Liver (tissue), 9 donors: ENCODE results near the gene NNT. TPM values are rescaled to one million over a fixed set of nuclear protein-coding genes. Genes with fewer than 3 reads are reported as not detected.

Experiments used
- DNase-seq: peaks from one replicate; pipeline ENCODE4 v3.0.0-alpha.2; 2017; ENCODE audit warnings: low spot score
- H3K27ac ChIP-seq, 2 donors: one replicate each; pipeline ENCODE4 v1.7.0; 2013; ENCODE audit warnings: inconsistent platforms in 2 of 2, low read length in 2 of 2, control low read depth in 1 of 2, low read depth in 1 of 2, mild to moderate bottlenecking in 1 of 2
- H3K27me3 ChIP-seq, 4 donors: one replicate each; pipeline versions ENCODE4 v1.6.1 to v1.7.0; 2013; ENCODE audit warnings: low read length in 3 of 4, inconsistent platforms in 1 of 4, mild to moderate bottlenecking in 1 of 4, moderate library complexity in 1 of 4; ENCODE audit not compliant: control insufficient read depth in 4 of 4, insufficient read depth in 4 of 4
- H3K36me3 ChIP-seq, 4 donors: one replicate each; pipeline versions ENCODE4 v1.6.1 to v1.7.0; 2013; ENCODE audit warnings: low read length in 3 of 4, mild to moderate bottlenecking in 3 of 4, low read depth in 1 of 4, moderate library complexity in 1 of 4; ENCODE audit not compliant: control insufficient read depth in 4 of 4, insufficient read depth in 3 of 4
- H3K4me1 ChIP-seq, 4 donors: one replicate each; pipeline versions ENCODE4 v1.6.1 to v1.7.0; 2013; ENCODE audit warnings: low read length in 3 of 4, mild to moderate bottlenecking in 3 of 4, moderate library complexity in 1 of 4; ENCODE audit not compliant: control insufficient read depth in 4 of 4, insufficient read depth in 4 of 4
- H3K4me3 ChIP-seq, 3 donors: one replicate each; pipeline versions ENCODE4 v1.6.1 to v1.7.0; 2013; ENCODE audit warnings: low read length in 3 of 3, control low read depth in 1 of 3, low read depth in 1 of 3, mild to moderate bottlenecking in 1 of 3
- H3K9ac ChIP-seq, 2 donors: one replicate each; pipeline ENCODE4 v1.7.0; 2013; ENCODE audit warnings: low read length in 2 of 2, mild to moderate bottlenecking in 2 of 2, moderate library complexity in 2 of 2, control low read depth in 1 of 2, low read depth in 1 of 2
- H3K9me3 ChIP-seq, 4 donors: one replicate each; pipeline versions ENCODE4 v1.6.1 to v1.7.0; 2013; ENCODE audit warnings: low read length in 3 of 4; ENCODE audit not compliant: control insufficient read depth in 4 of 4
- CTCF ChIP-seq: fragments of 150-350 bp; IDR thresholded peaks from 2 replicates; pipeline ENCODE4 v1.5.1; 2017; ENCODE audit warnings: improper control_type of control experiment, low read depth, low read length; ENCODE audit not compliant: missing input control
- EGR1 ChIP-seq, 2 donors: IDR thresholded peaks; 2 replicates each; pipeline ENCODE4 v1.6.1; 2016 to 2018; ENCODE audit warnings: antibody characterized with exemption in 2 of 2, low read depth in 2 of 2
- FOXA1 ChIP-seq: IDR thresholded peaks from 2 replicates; pipeline ENCODE4 v1.6.1; 2016; ENCODE audit warnings: antibody characterized with exemption
- FOXA2 ChIP-seq: IDR thresholded peaks from 2 replicates; pipeline ENCODE4 v1.6.1; 2016; ENCODE audit warnings: antibody characterized with exemption
- GABPA ChIP-seq, 2 donors: IDR thresholded peaks in 1 of 2; conservative IDR thresholded peaks in 1 of 2; 2 replicates each; pipeline ENCODE4 v1.6.1; 2016; ENCODE audit warnings: antibody characterized with exemption in 2 of 2, mild to moderate bottlenecking in 1 of 2, moderate library complexity in 1 of 2
- HNF4A ChIP-seq, 2 donors: conservative IDR thresholded peaks; 2 replicates each; pipeline ENCODE4 v1.6.1; 2016; ENCODE audit warnings: antibody characterized with exemption in 2 of 2, mild to moderate bottlenecking in 2 of 2
- HNF4G ChIP-seq: IDR thresholded peaks from 2 replicates; pipeline ENCODE4 v1.6.1; 2016; ENCODE audit warnings: antibody characterized with exemption
- JUND ChIP-seq, 2 donors: IDR thresholded peaks; 2 replicates each; pipeline ENCODE4 v1.6.1; 2016; ENCODE audit warnings: antibody characterized with exemption in 2 of 2
- MAX ChIP-seq: IDR thresholded peaks from 2 replicates; pipeline ENCODE4 v1.6.1; 2016; ENCODE audit warnings: antibody characterized with exemption
- NR2F2 ChIP-seq: IDR thresholded peaks from 2 replicates; pipeline ENCODE4 v1.6.1; 2016; ENCODE audit warnings: antibody characterized with exemption
- RAD21 ChIP-seq, 2 donors: IDR thresholded peaks; 2 replicates each; pipeline ENCODE4 v1.6.1; 2016; ENCODE audit warnings: antibody characterized with exemption in 2 of 2, mild to moderate bottlenecking in 2 of 2
- RXRA ChIP-seq, 2 donors: IDR thresholded peaks; 2 replicates each; pipeline ENCODE4 v1.6.1; 2017 to 2018; ENCODE audit warnings: antibody characterized with exemption in 2 of 2, mild to moderate bottlenecking in 1 of 2
- SP1 ChIP-seq: IDR thresholded peaks from 2 replicates; pipeline ENCODE4 v1.6.1; 2018; ENCODE audit warnings: antibody characterized with exemption, mild to moderate bottlenecking
- TAF1 ChIP-seq: conservative IDR thresholded peaks from 2 replicates; pipeline ENCODE4 v1.6.1; 2016; ENCODE audit warnings: antibody characterized with exemption, mild to moderate bottlenecking
- YY1 ChIP-seq: IDR thresholded peaks from 2 replicates; pipeline ENCODE4 v1.6.1; 2016; ENCODE audit warnings: antibody characterized with exemption, mild to moderate bottlenecking
- WGBS: extraction: QIAGEN DNeasy Blood & Tissue Kit; methylation state at CpG from one replicate; pipeline ENCODE4 v1.1.7; 2013; 5-methylcytosine and 5-hydroxymethylcytosine counted together
- polyA plus RNA-seq, 2 donors: library from polyadenylated mRNA; stranded (reverse) in 1 of 2; unstranded in 1 of 2; fragments of 200-250 nt in 1 of 2; fragments of >200 nt in 1 of 2; fragmentation: Nextera tagmentation in 1 of 2; extraction: Ambion mirVana in 1 of 2; gene quantifications; one replicate each; pipeline versions ENCODE4 v1.2.1 to v1.2.3, GENCODE V29; 2013 to 2015
- total RNA-seq, 2 donors: library from RNA; depleted of rRNA; stranded (reverse); fragments of >200 nt; gene quantifications; one replicate each; pipeline ENCODE4 v1.2.3, GENCODE V29; 2014
- TF ChIP-seq, protein P1 (sequence below): IDR thresholded peaks from 2 replicates; pipeline ENCODE4 v1.6.1; 2016; ENCODE audit warnings: antibody characterized with exemption
- TF ChIP-seq, protein P2 (sequence below): IDR thresholded peaks from 2 replicates; pipeline ENCODE4 v1.6.1; 2016; ENCODE audit warnings: antibody characterized with exemption
- TF ChIP-seq, protein P3 (sequence below): IDR thresholded peaks from 2 replicates; pipeline ENCODE4 v1.6.1; 2016; ENCODE audit warnings: antibody characterized with exemption, mild to moderate bottlenecking
- donor health status: healthy.
- donor health status: healthy.
- donor health status: healthy.
- donor health status: healthy.
- donor health status: healthy.

Gene NNT
- total and polyA plus RNA-seq, 4 donors = 45.4 to 154 (median 89.2) TPM

- TF ChIP-seq HNF4G = no peak
These were observed 16.4 kb downstream of the NNT start (continued) for GRCh38 chr5:43619380-43619779.

- H3K4me1 ChIP-seq = peaks cover 14 to 44% (median 26%) of the 10 kb centered on the region in 4 donors
- WGBS = 41% methylated on average over 3 of the region's 3 CpGs
- H3K27ac ChIP-seq = peak overlapping the region; percentile 90 to 95
- H3K9me3 ChIP-seq = no peaks in the 10 kb centered on the region
- TF ChIP-seq HNF4G (peak; percentile 45), YY1 (peak; percentile 19), RAD21 (IDR thresholded peaks at IDR 0.05) (no peak), EGR1 (IDR thresholded peaks at IDR 0.05; ENCODE audit: low read depth in 2 of 2) (peak in 1 of 2 donors; percentile 28), FOXA1 (peak; percentile 93), TAF1 (no peak), FOXA2 (peak; percentile 94), HNF4A (conservative IDR thresholded peaks at IDR 0.05) (peak; percentile 61 to 75), RXRA (IDR thresholded peaks at IDR 0.05) (peak; percentile 64 to 81), JUND (IDR thresholded peaks at IDR 0.05) (no peak), NR2F2 (peak; percentile 75), MAX (peak; percentile 32), GABPA (IDR thresholded peaks at IDR 0.05 in 1 of 2, conservative IDR thresholded peaks at IDR 0.05 in 1 of 2) (no peak), CTCF (no peak), SP1 (peak; percentile 82)
- TF ChIP-seq, protein P1, sequence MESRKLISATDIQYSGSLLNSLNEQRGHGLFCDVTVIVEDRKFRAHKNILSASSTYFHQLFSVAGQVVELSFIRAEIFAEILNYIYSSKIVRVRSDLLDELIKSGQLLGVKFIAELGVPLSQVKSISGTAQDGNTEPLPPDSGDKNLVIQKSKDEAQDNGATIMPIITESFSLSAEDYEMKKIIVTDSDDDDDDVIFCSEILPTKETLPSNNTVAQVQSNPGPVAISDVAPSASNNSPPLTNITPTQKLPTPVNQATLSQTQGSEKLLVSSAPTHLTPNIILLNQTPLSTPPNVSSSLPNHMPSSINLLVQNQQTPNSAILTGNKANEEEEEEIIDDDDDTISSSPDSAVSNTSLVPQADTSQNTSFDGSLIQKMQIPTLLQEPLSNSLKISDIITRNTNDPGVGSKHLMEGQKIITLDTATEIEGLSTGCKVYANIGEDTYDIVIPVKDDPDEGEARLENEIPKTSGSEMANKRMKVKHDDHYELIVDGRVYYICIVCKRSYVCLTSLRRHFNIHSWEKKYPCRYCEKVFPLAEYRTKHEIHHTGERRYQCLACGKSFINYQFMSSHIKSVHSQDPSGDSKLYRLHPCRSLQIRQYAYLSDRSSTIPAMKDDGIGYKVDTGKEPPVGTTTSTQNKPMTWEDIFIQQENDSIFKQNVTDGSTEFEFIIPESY = peak; percentile 40
- TF ChIP-seq, protein P2, sequence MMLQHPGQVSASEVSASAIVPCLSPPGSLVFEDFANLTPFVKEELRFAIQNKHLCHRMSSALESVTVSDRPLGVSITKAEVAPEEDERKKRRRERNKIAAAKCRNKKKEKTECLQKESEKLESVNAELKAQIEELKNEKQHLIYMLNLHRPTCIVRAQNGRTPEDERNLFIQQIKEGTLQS = peak; percentile 48
- TF ChIP-seq, protein P3, sequence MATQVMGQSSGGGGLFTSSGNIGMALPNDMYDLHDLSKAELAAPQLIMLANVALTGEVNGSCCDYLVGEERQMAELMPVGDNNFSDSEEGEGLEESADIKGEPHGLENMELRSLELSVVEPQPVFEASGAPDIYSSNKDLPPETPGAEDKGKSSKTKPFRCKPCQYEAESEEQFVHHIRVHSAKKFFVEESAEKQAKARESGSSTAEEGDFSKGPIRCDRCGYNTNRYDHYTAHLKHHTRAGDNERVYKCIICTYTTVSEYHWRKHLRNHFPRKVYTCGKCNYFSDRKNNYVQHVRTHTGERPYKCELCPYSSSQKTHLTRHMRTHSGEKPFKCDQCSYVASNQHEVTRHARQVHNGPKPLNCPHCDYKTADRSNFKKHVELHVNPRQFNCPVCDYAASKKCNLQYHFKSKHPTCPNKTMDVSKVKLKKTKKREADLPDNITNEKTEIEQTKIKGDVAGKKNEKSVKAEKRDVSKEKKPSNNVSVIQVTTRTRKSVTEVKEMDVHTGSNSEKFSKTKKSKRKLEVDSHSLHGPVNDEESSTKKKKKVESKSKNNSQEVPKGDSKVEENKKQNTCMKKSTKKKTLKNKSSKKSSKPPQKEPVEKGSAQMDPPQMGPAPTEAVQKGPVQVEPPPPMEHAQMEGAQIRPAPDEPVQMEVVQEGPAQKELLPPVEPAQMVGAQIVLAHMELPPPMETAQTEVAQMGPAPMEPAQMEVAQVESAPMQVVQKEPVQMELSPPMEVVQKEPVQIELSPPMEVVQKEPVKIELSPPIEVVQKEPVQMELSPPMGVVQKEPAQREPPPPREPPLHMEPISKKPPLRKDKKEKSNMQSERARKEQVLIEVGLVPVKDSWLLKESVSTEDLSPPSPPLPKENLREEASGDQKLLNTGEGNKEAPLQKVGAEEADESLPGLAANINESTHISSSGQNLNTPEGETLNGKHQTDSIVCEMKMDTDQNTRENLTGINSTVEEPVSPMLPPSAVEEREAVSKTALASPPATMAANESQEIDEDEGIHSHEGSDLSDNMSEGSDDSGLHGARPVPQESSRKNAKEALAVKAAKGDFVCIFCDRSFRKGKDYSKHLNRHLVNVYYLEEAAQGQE = peak; percentile 47
- no peaks in the 10 kb centered on the region for H3K27me3 ChIP-seq
- H3K9ac ChIP-seq = no peak overlapping the region
- H3K36me3 ChIP-seq = peaks cover 0 to 7% (median 1%) of the 10 kb centered on the region in 4 donors
- no peak for DNase-seq
- no peak overlapping the region for H3K4me3 ChIP-seq
These were observed 16.9 kb downstream of the NNT start for GRCh38 chr5:43619911-43620310.
